GM12878 (cell line): ENCODE results near the gene PTBP1. TPM values are rescaled to one million over a fixed set of nuclear protein-coding genes. Genes with fewer than 3 reads are reported as not detected.

Experiments
- ATF7 ChIP-seq: fragments of 450-650 bp; IDR thresholded peaks from 2 replicates; pipeline ENCODE4 v1.6.1; 2016; ENCODE audit warnings: low read depth, mild to moderate bottlenecking
- BACH1 ChIP-seq: fragments of 450-650 bp; IDR thresholded peaks from 2 replicates; pipeline ENCODE4 v1.6.1; 2017; ENCODE audit warnings: mild to moderate bottlenecking, borderline replicate concordance
- BHLHE40 ChIP-seq, 2 experiments: fragments of 450-650 bp in 1 of 2; IDR thresholded peaks; 2 replicates each; pipeline ENCODE4 v1.6.1; 2011 to 2017; ENCODE audit warnings: low read depth in 2 of 2, borderline replicate concordance in 1 of 2, improper control_type of control experiment in 1 of 2, low read length in 1 of 2, mild to moderate bottlenecking in 1 of 2
- GABPA ChIP-seq: IDR thresholded peaks from 2 replicates; pipeline ENCODE4 v1.6.1; 2014; ENCODE audit warnings: antibody characterized with exemption, low read depth, mild to moderate bottlenecking, inconsistent platforms
- HCFC1 ChIP-seq: fragments of 150-350 bp; IDR thresholded peaks from 2 replicates; pipeline ENCODE4 v1.6.1; 2014; ENCODE audit warnings: low read length
- KLF5 ChIP-seq: fragments of 450-650 bp; IDR thresholded peaks from 2 replicates; pipeline ENCODE4 v1.6.1; 2014; ENCODE audit warnings: mild to moderate bottlenecking; ENCODE audit not compliant: partially characterized antibody
- MEF2B ChIP-seq: fragments of 450-650 bp; IDR thresholded peaks from 2 replicates; pipeline ENCODE4 v1.6.1; 2018; ENCODE audit warnings: mild to moderate bottlenecking, moderate library complexity; ENCODE audit not compliant: partially characterized antibody, poor library complexity, severe bottlenecking
- MTA2 ChIP-seq: fragments of 450-650 bp; IDR thresholded peaks from 2 replicates; pipeline ENCODE4 v1.6.1; 2016; ENCODE audit warnings: low read depth, mild to moderate bottlenecking, moderate library complexity
- NBN ChIP-seq: fragments of 450-650 bp; IDR thresholded peaks from 2 replicates; pipeline ENCODE4 v1.6.1; 2016
- NFIC ChIP-seq: IDR thresholded peaks from 2 replicates; pipeline ENCODE4 v1.6.1; 2012; ENCODE audit warnings: low read depth, mild to moderate bottlenecking, inconsistent platforms, low read length, moderate library complexity
- NFYB ChIP-seq: IDR thresholded peaks from 2 replicates; pipeline ENCODE4 v1.6.1; 2011; ENCODE audit warnings: low read depth, mild to moderate bottlenecking, low read length, improper control_type of control experiment, moderate library complexity; ENCODE audit not compliant: insufficient read depth
- RBBP5 ChIP-seq: fragments of 200-600 bp; sonication (generic); conservative IDR thresholded peaks from 2 replicates; pipeline ENCODE4 v1.6.1; 2016
- SIN3A ChIP-seq: IDR thresholded peaks from 2 replicates; pipeline ENCODE4 v1.6.1; 2012; ENCODE audit warnings: low read depth, low read length, improper control_type of control experiment
- SUZ12 ChIP-seq: fragments of 200-600 bp; sonication (generic); IDR thresholded peaks from one replicate; pipeline ENCODE4 v1.6.1; 2018; ENCODE audit warnings: antibody characterized with exemption, mild to moderate bottlenecking; ENCODE audit not compliant: unreplicated experiment
- TARDBP ChIP-seq: IDR thresholded peaks from 2 replicates; pipeline ENCODE4 v1.6.1; 2016; ENCODE audit warnings: borderline replicate concordance
- TCF3 ChIP-seq: IDR thresholded peaks from 2 replicates; pipeline ENCODE4 v1.6.1; 2012; ENCODE audit warnings: low read depth, mild to moderate bottlenecking, low read length, borderline replicate concordance; ENCODE audit not compliant: insufficient read depth
- ZNF384 ChIP-seq: IDR thresholded peaks from 2 replicates; pipeline ENCODE4 v1.6.1; 2012; ENCODE audit warnings: low read depth, mild to moderate bottlenecking, low read length, improper control_type of control experiment, borderline replicate concordance
- polyA plus RNA-seq, 11 experiments: library from polyadenylated mRNA; depleted of rRNA in 4 of 11; unstranded in 6 of 11; stranded (reverse) in 5 of 11; fragments of >200 nt; fragmentation: Nextera tagmentation in 4 of 11; fragmentation: Illumina TruSeq in 1 of 11; extraction: Ambion mirVana in 4 of 11; extraction: Trizol in 1 of 11; gene quantifications; 1 replicate in 1 of 11; 2 replicates in 10 of 11; pipeline versions ENCODE4 v1.2.1 to v1.2.3, GENCODE V29; 2011 to 2016; ENCODE audit warnings: inconsistent platforms in 2 of 11, missing spikeins in 2 of 11, low read depth in 1 of 11
- total RNA-seq, 4 experiments: library from RNA; depleted of rRNA in 3 of 4; stranded (reverse); fragments of >200 nt in 3 of 4; fragmentation: Illumina TruSeq in 1 of 4; extraction: Trizol in 1 of 4; gene quantifications; 2 replicates each; pipeline versions ENCODE4 v1.2.1 to v1.2.3, GENCODE V29; 2013 to 2021
- TF ChIP-seq, protein P1 (sequence below): IDR thresholded peaks from 2 replicates; pipeline ENCODE4 v1.6.1; 2012; ENCODE audit warnings: mild to moderate bottlenecking, low read depth, low read length
- TF ChIP-seq, protein P2 (sequence below): IDR thresholded peaks from 2 replicates; pipeline ENCODE4 v1.6.1; 2012; ENCODE audit warnings: low read depth, low read length, improper control_type of control experiment
- TF ChIP-seq, protein P3 (sequence below): fragments of 450-650 bp; IDR thresholded peaks from 2 replicates; pipeline ENCODE4 v1.6.1; 2017; ENCODE audit warnings: borderline replicate concordance
- TF ChIP-seq, protein P4 (sequence below): fragments of 450-650 bp; IDR thresholded peaks from 2 replicates; pipeline ENCODE4 v1.6.1; 2017; ENCODE audit warnings: mild to moderate bottlenecking, low read depth, inconsistent platforms; ENCODE audit not compliant: poor library complexity, severe bottlenecking

PTBP1 gene
- total and polyA plus RNA-seq, 10 of the 15 experiments (the other 5 are each of a cell fraction or from before 2014, with no cell fraction given) = 13.1 to 532 (median 217) TPM

DNA sequence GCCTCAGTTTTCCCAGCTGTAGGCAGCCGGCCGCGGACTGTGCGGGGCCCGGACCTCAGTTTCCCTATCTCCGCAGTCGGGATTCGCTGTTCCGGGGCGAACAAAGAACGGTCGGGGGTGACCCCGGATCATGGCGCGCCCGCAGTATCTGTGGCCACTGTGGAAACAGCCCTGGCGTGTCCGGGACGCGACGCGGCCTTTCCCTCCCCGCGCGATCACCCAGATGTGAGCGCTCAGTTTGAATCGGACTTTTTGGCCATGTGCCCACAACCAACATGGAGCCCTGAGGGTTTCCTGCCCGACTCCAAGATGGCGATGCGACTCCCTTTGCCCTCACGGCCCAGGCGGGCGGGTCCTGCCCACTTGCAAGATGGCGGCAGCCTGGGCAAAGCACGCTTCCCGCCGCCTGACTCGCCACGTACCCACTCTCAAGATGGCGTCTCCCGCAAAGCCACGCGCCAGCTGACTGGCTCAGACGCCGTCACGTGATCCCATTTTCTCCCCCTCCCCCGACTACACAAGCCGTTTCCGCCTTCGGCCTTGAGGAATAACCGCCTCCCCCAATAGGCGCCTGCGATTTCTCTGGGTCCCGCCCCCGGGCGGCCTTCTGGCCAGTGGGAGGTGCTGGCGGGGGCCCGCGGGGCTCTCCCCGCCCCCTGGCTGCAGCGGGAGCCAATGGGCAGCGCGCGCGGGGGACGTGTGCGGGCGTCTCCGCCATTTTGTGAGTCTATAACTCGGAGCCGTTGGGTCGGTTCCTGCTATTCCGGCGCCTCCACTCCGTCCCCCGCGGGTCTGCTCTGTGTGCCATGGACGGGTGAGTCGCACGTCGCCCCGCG is at the start of gene PTBP1 (continued):
- TF ChIP-seq, protein P1, sequence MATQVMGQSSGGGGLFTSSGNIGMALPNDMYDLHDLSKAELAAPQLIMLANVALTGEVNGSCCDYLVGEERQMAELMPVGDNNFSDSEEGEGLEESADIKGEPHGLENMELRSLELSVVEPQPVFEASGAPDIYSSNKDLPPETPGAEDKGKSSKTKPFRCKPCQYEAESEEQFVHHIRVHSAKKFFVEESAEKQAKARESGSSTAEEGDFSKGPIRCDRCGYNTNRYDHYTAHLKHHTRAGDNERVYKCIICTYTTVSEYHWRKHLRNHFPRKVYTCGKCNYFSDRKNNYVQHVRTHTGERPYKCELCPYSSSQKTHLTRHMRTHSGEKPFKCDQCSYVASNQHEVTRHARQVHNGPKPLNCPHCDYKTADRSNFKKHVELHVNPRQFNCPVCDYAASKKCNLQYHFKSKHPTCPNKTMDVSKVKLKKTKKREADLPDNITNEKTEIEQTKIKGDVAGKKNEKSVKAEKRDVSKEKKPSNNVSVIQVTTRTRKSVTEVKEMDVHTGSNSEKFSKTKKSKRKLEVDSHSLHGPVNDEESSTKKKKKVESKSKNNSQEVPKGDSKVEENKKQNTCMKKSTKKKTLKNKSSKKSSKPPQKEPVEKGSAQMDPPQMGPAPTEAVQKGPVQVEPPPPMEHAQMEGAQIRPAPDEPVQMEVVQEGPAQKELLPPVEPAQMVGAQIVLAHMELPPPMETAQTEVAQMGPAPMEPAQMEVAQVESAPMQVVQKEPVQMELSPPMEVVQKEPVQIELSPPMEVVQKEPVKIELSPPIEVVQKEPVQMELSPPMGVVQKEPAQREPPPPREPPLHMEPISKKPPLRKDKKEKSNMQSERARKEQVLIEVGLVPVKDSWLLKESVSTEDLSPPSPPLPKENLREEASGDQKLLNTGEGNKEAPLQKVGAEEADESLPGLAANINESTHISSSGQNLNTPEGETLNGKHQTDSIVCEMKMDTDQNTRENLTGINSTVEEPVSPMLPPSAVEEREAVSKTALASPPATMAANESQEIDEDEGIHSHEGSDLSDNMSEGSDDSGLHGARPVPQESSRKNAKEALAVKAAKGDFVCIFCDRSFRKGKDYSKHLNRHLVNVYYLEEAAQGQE = no peak
- 0 out of 2 replicates have a peak, but pooled peaks have one; percentile 62 for TF ChIP-seq ATF7
- 0 out of 2 replicates have a peak, but pooled peaks have one; percentile 34 for TF ChIP-seq TCF3
- peak; percentile 72 for TF ChIP-seq KLF5
- TF ChIP-seq SUZ12 = no peak
- peak; percentile 80; the same call in 1 of the 2 replicates for TF ChIP-seq GABPA
- TF ChIP-seq NFYB = peak; percentile 95
- TF ChIP-seq NFIC = no peak
- peak; percentile 67; the same call in 1 of the 2 replicates for TF ChIP-seq BACH1
- TF ChIP-seq RBBP5 = no peak
- TF ChIP-seq MTA2 = peak; percentile 64; the same call in 1 of the 2 replicates
- TF ChIP-seq, protein P2, sequence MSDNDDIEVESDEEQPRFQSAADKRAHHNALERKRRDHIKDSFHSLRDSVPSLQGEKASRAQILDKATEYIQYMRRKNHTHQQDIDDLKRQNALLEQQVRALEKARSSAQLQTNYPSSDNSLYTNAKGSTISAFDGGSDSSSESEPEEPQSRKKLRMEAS = peak; percentile 99
- peak; percentile 95 for TF ChIP-seq MEF2B
- peak; percentile 89 for TF ChIP-seq NBN
- TF ChIP-seq, protein P3, sequence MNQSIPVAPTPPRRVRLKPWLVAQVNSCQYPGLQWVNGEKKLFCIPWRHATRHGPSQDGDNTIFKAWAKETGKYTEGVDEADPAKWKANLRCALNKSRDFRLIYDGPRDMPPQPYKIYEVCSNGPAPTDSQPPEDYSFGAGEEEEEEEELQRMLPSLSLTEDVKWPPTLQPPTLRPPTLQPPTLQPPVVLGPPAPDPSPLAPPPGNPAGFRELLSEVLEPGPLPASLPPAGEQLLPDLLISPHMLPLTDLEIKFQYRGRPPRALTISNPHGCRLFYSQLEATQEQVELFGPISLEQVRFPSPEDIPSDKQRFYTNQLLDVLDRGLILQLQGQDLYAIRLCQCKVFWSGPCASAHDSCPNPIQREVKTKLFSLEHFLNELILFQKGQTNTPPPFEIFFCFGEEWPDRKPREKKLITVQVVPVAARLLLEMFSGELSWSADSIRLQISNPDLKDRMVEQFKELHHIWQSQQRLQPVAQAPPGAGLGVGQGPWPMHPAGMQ = no peak
- TF ChIP-seq HCFC1 = peak; percentile 91
- TF ChIP-seq TARDBP = peak; percentile 95
- peak; percentile 77 to 97 for TF ChIP-seq BHLHE40 (IDR thresholded peaks at IDR 0.05; ENCODE audit: borderline replicate concordance in 1 of 2, low read depth in 2 of 2, low read length in 1 of 2)
- TF ChIP-seq ZNF384 = no peak
- TF ChIP-seq, protein P4, sequence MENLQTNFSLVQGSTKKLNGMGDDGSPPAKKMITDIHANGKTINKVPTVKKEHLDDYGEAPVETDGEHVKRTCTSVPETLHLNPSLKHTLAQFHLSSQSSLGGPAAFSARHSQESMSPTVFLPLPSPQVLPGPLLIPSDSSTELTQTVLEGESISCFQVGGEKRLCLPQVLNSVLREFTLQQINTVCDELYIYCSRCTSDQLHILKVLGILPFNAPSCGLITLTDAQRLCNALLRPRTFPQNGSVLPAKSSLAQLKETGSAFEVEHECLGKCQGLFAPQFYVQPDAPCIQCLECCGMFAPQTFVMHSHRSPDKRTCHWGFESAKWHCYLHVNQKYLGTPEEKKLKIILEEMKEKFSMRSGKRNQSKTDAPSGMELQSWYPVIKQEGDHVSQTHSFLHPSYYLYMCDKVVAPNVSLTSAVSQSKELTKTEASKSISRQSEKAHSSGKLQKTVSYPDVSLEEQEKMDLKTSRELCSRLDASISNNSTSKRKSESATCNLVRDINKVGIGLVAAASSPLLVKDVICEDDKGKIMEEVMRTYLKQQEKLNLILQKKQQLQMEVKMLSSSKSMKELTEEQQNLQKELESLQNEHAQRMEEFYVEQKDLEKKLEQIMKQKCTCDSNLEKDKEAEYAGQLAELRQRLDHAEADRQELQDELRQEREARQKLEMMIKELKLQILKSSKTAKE = peak; percentile 20
- peak; percentile 63; the same call in 1 of the 2 replicates for TF ChIP-seq SIN3A
